AG04449 (cell line): ENCODE results near the gene HOXB5.

Experiments used
- CTCF ChIA-PET: fragments of 350-600 bp; formaldehyde crosslinking; extraction: SDS; loops from one replicate; lab custom pipeline; 2021; ENCODE audit warnings: antibody characterized with exemption; lab: Yijun Ruan, JAX
- POLR2A ChIA-PET: fragments of 400-600, 350-600 bp; formaldehyde crosslinking; extraction: SDS; loops from one replicate; lab custom pipeline; 2020; ENCODE audit warnings: antibody characterized with exemption, inconsistent platforms; lab: Yijun Ruan, JAX
- DNase-seq: peaks from one replicate; pipeline ENCODE4 v3.0.0-alpha.2; 2010; ENCODE audit warnings: low read depth, low spot score
- H3K4me3 ChIP-seq: 2 replicates; pipeline ENCODE4 v1.5.1; 2011; ENCODE audit warnings: low read depth, mild to moderate bottlenecking, control low read depth, low read length
- TF ChIP-seq, protein P1 (sequence below): IDR thresholded peaks from one replicate; pipeline ENCODE4 v1.5.1; 2011; ENCODE audit warnings: mild to moderate bottlenecking, moderate library complexity, low read length, control low read depth, inconsistent platforms; ENCODE audit not compliant: insufficient read depth; ENCODE audit errors: missing control alignments

HOXB5 gene

GRCh38 chr17:48551596-48552465 is 41.7 kb downstream of the HOXB5 start:
- CTCF ChIA-PET: interaction anchor here (0.6 to 2.1 kb wide), 9 partner anchors 9 to 216 kb away, joined by 3 to 6 read pairs (median 3); partner anchors contain the start of gene HOXB5
- no peak for DNase-seq
- TF ChIP-seq, protein P1, sequence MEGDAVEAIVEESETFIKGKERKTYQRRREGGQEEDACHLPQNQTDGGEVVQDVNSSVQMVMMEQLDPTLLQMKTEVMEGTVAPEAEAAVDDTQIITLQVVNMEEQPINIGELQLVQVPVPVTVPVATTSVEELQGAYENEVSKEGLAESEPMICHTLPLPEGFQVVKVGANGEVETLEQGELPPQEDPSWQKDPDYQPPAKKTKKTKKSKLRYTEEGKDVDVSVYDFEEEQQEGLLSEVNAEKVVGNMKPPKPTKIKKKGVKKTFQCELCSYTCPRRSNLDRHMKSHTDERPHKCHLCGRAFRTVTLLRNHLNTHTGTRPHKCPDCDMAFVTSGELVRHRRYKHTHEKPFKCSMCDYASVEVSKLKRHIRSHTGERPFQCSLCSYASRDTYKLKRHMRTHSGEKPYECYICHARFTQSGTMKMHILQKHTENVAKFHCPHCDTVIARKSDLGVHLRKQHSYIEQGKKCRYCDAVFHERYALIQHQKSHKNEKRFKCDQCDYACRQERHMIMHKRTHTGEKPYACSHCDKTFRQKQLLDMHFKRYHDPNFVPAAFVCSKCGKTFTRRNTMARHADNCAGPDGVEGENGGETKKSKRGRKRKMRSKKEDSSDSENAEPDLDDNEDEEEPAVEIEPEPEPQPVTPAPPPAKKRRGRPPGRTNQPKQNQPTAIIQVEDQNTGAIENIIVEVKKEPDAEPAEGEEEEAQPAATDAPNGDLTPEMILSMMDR: no peak
- POLR2A ChIA-PET: interaction anchor here (0.7 to 1.0 kb wide), 3 partner anchors 41 to 68 kb away, joined by 3 read pairs; partner anchors contain the start of gene HOXB5
- H3K4me3 ChIP-seq: peak overlapping the region; percentile 27

- peak overlapping the region; percentile 27; the same call in 1 of the 2 replicates for H3K4me3 ChIP-seq
- CTCF ChIA-PET: interaction anchor here (0.7 to 2.1 kb wide), 6 partner anchors 10 to 215 kb away, joined by 3 to 6 read pairs (median 3); partner anchors contain the start of gene HOXB5
- no peak for DNase-seq
- POLR2A ChIA-PET: interaction anchor here (1.0 kb wide), 1 partner anchor 42 kb away, joined by 3 read pairs; the partner anchor contains the start of gene HOXB5
- TF ChIP-seq, protein P1: no peak
Observed at GRCh38 chr17:48551214-48551555, 42.4 kb downstream of the HOXB5 start.

DNA sequence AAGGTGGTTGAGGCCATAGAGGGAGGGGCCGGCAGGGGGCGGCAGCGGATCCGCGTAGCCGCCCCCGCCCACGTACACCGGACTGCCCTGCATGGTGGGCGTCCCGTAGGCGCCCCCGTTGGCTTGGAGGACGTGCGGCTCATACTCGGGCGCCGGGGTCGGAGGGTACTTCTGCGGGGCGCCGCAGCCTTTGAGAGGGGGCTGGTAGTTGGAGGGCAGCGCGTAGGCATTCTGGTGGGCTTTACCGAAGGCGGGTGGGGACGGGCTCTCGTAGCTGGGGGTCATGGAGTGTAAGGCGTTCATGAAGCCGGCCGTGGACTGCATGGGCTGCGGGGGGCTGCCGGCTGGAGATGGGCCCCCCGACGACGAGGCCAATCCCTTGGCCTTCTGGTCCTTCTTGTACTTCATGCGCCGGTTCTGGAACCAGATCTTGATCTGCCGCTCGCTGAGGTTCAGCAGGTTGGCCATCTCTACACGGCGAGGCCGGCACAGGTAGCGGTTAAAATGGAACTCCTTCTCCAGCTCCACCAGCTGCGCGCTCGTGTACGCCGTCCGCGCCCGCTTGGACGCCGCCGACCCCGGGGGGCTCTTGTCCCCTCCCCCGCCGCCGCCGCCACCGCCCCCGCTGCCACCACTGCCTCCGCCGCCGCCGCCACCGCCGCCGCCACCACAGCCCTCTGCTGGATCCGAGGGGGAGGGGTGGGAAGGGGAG is 42.9 kb downstream of the HOXB5 start:
- no peak for DNase-seq
- H3K4me3 ChIP-seq: peak overlapping the region; percentile 41
- POLR2A ChIA-PET: interaction anchor here (0.9 to 1.4 kb wide), 5 partner anchors 9 to 58 kb away, joined by 3 to 5 read pairs (median 3); partner anchors contain the start of gene HOXB5
- CTCF ChIA-PET: interaction anchor here (0.9 to 2.2 kb wide), 6 partner anchors 11 to 58 kb away, joined by 3 to 9 read pairs (median 4); partner anchors contain the start of gene HOXB5
- TF ChIP-seq, protein P1: peak; percentile 41

DNA sequence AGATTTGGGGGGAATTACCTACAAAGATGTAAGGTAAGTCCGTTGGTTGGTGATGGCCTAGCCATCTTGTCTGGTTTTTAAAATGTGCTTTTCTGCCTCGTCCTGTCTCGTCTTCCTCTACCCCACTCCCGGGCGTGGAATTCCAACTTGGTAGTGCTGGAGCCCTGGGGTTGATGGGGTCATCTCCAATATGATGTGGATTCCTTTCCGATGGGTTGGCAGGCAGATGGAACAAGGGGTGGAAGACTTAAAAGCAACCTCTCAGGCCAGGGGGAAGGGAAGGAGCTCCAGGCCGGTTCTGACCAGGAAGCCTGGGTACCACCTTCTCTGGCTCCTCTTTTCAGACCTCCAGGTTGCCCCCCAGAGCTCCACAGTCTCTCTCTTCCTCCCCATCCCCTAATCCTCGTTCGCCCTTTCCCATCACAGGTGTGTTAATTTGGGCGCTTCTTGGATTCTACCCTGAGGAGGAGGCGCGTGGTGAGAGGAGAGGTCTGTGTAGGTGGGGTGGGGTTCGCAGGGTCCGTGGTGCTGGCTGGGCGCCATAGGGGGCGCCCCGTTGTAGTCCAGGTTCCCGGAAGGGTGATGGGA is 43.6 kb downstream of the HOXB5 start:
- POLR2A ChIA-PET: interaction anchor here (0.7 to 1.4 kb wide), 5 partner anchors 8 to 57 kb away, joined by 3 to 5 read pairs (median 3); no protein-coding TSS in a partner anchor
- H3K4me3 ChIP-seq: peak overlapping the region; percentile 41
- CTCF ChIA-PET: interaction anchor here (0.9 to 2.2 kb wide), 8 partner anchors 10 to 63 kb away, joined by 3 to 10 read pairs (median 4); partner anchors contain the start of gene HOXB5

DNA sequence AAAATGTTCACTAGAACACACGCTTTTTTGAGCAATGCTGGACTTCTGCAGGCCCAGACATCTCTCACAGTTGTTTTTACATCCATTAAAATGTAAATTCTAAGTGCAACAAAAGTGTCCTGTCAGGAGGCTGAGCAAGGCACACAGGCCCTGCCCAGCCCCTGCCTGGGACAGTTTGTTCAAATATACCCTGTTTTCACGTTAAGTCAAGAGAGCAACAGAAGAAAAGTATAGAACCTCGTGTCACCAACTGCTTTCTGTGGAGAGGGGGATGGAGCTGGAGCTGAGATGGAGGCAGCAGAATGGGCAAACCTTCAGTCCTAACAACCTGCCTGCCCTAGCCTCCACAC is 44.3 kb downstream of the HOXB5 start:
- H3K4me3 ChIP-seq: no peak overlapping the region
- CTCF ChIA-PET: interaction anchor here (0.7 to 2.2 kb wide), 9 partner anchors 9 to 214 kb away, joined by 3 to 10 read pairs (median 4); partner anchors contain the start of gene HOXB5
- TF ChIP-seq, protein P1: no peak
- POLR2A ChIA-PET: interaction anchor here (0.9 to 1.3 kb wide), 2 partner anchors 10 to 42 kb away, joined by 3 to 5 read pairs; no protein-coding TSS in a partner anchor
- no peak for DNase-seq

More for the DNA sequence above, 43.6 kb downstream of the HOXB5 start:
- no peak for DNase-seq
- TF ChIP-seq, protein P1: no peak
